ENCODE results near the gene SMC5.
"Not testable (repeated sequence)": the region's sequence is repeated elsewhere in the genome, so short reads cannot be mapped to it uniquely, and the experiment has no call there.

SMC5 gene

GRCh38 chr9:70374962-70375618, 116.3 kb downstream of the SMC5 start:
- no peak for DNase-seq

DNA sequence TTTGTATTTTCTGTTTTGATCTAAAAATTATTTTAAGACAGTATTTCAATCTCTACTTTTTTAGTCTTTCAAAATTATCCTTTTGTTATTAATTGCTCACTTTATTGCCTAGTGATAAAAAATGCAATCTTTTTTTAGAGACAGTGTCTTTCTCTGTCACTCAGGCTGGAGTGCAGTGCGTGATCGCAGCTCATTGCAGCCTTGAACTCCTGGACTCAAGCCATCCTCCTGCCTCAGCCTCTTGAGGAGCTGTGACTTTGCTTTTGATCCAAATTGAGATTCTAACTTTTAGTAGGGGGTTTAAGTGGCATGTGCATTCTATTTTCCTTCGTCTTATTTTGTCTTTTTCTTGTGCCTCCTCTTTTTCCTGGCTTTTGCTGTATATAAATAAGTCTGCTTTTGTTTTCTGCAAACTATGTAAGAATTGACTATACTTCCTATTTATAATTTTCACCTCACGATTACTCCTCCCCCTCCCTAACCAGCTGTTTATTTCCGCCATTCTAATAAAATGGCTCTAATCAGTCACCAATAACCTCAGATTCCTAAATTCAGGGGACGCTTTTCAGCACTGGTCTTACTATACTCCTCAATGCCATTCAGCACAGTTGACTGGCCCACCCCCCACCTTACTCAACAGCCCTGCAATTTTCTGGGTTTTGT, 123.4 kb downstream of the SMC5 start:
- DNase-seq = no peak

DNA sequence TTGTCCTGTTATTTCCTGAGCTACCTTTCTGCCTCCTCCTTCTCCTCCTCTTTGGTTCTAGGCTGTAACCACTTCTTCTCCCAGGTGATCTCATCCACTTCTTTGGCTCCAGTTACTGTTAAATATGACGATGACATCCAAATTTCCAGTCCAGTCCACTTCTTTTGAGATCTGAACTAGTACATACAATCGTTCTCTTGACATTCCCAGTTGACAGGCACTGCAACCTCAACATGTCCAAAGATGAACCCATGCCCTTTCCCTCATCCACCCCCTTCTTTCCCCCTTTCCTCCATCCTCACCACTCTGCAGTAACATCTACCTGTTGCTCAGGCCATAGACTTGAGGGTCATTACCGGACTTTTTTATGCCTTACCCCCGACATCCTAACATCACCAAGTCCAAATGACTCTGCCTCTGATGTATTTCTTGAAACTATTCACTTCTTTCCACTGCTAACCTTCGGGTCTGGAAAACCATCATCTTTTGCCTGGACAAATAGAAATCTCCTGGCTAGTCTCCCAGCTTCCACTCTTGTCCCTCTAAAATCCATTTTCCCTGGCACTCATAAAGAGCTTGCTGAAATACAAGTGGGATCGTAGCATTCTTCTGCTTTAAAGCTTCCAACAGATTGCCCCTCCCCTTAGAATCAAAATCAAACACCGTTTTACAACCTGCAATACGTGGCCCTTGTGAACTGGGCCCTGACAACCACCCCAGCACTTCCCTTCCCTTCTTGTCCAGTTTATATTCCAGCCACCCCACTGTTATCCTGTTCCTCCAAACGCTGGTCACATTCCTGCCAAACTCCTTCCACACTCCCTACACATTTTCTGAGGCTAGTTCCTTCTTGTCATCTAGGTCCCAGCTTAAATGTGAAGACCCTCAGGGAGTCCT, 124.2 kb downstream of the SMC5 start:
- no peak for DNase-seq

DNA sequence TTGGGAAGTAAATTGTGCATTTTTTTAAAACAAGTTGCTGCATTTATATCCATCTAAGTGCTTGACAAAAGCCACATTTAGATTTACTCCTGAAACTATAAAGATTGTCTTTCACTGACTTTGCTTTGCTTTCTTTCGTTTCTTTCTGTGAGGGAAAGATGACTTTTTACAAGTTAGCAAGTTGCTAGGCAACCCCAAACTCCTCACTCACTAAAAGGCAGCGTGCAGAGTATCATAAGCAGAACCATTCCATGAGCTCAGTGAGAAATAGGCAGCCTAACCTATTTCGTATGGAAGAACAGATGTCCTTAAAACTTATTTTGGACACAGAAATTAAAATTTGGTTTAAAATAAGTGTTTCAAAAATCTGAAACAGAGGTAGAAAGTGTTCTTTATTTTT, 126.6 kb downstream of the SMC5 start:
- no peak for DNase-seq

- DNase-seq = no peak
Measured at GRCh38 chr9:70387663-70388062, 128.9 kb downstream of the SMC5 start.

- no peak for DNase-seq
Measured at GRCh38 chr9:70389188-70389587, 130.4 kb downstream of the SMC5 start.

- DNase-seq = no peak
Measured at GRCh38 chr9:70389621-70390266, 131.0 kb downstream of the SMC5 start.

DNA sequence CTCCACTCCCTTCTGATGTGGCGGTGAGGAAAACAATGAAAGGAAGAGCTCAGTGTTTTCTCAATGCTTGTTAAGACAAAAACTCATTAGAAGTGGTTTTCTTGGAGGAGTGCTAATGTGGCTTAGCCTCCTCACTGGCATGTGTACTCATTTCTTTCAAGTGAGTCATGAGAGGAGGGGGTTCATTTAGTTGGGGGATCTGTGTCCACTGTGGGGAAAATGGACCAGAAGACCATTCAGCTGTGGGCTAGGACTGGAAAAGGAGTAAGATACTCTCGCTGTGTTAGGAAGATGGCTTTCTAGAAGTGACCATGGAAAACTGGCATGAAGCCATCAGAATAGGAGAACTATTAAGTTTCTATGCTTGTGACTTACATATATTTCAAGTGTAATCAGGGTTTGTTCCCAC, 132.2 kb downstream of the SMC5 start:
- DNase-seq = no peak

DNA sequence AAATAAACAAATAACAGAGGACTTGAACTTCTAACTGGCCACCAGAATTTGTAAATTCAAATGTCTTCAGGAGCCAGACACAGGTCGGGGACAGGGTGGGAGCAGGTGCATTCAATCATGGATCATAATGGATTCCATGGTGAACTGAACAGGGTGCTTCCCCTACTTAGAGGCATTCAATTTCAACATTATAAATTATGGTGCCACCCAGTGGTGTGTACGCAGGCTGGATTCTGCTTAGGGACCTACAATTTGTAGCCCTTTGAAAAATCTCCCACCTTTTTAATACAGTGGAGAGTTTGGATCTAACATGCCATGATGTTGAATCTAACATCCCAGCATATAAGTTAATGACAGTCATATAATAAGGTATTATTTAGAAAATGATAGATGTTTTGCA, 133.4 kb downstream of the SMC5 start:
- DNase-seq = no peak

GRCh38 chr9:70392850-70393249, 134.1 kb downstream of the SMC5 start:
- no peak for DNase-seq

- no peak for DNase-seq
Measured at GRCh38 chr9:70395652-70396051, 136.9 kb downstream of the SMC5 start.

DNA sequence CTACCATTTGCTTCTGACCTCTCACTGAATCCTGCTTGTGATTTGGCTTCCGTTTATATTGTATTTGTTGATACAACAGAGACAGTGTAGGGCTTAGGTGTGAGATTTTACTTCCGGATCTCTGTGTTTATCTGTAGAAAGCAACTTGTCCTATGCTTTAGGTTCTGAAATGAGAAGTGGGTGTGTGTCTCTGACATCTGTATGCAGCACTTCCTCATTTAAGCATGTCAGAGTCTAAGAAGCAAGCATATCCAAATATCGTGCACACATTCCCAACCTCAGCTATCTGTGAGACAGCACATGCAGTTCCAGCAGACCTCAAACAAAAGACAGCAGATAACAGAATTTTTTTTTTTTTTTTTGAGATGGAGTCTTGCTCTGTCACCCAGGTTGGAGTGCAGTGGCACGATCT, 139.4 kb downstream of the SMC5 start:
- DNase-seq = no peak

- no peak for DNase-seq
Measured at GRCh38 chr9:70399141-70399540, 140.4 kb downstream of the SMC5 start.

- no peak for DNase-seq
Measured at GRCh38 chr9:70400107-70400892, 141.5 kb downstream of the SMC5 start.

- not testable (repeated sequence) for DNase-seq
Measured at GRCh38 chr9:70401241-70401640, 142.5 kb downstream of the SMC5 start.

- no peak for DNase-seq
Measured at GRCh38 chr9:70402213-70402612, 143.4 kb downstream of the SMC5 start.

GRCh38 chr9:70403166-70403565, 144.4 kb downstream of the SMC5 start:
- DNase-seq = no peak

DNA sequence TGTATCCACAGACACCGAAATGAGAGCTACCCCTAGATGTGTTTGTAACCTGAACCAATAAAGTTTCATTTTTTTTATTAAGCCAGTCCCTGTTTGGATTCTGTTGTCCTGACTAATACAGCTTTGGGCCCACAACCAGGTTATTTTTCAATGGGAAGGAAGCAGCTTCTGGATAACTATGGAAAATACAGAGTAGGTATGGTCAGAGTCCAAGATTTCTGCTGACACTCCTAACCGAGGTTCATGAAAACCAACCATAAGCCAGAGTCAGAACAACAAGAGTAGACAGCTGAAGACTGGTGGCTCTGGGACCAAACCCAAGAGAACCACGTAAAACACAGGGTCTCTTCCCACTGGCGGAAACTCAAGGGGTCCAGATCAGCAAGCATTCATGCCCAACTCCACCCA, 144.8 kb downstream of the SMC5 start:
- no peak for DNase-seq

GRCh38 chr9:70404261-70404660, 145.5 kb downstream of the SMC5 start:
- DNase-seq = no peak

Data from NCI-H1694 treated with DMSO at 0.1 percent for 48 hours (cell line).